HS-27A (cell line): ENCODE measurements around the gene MUC5B.
"Not testable (repeated sequence)": the region's sequence is repeated elsewhere in the genome, so short reads cannot be mapped to it uniquely, and the experiment has no call there.

Experiments
- DNase-seq: peaks from one replicate; pipeline ENCODE4 v3.0.0-alpha.2; 2012; ENCODE audit warnings: low read depth, missing footprints

MUC5B gene, protein sequence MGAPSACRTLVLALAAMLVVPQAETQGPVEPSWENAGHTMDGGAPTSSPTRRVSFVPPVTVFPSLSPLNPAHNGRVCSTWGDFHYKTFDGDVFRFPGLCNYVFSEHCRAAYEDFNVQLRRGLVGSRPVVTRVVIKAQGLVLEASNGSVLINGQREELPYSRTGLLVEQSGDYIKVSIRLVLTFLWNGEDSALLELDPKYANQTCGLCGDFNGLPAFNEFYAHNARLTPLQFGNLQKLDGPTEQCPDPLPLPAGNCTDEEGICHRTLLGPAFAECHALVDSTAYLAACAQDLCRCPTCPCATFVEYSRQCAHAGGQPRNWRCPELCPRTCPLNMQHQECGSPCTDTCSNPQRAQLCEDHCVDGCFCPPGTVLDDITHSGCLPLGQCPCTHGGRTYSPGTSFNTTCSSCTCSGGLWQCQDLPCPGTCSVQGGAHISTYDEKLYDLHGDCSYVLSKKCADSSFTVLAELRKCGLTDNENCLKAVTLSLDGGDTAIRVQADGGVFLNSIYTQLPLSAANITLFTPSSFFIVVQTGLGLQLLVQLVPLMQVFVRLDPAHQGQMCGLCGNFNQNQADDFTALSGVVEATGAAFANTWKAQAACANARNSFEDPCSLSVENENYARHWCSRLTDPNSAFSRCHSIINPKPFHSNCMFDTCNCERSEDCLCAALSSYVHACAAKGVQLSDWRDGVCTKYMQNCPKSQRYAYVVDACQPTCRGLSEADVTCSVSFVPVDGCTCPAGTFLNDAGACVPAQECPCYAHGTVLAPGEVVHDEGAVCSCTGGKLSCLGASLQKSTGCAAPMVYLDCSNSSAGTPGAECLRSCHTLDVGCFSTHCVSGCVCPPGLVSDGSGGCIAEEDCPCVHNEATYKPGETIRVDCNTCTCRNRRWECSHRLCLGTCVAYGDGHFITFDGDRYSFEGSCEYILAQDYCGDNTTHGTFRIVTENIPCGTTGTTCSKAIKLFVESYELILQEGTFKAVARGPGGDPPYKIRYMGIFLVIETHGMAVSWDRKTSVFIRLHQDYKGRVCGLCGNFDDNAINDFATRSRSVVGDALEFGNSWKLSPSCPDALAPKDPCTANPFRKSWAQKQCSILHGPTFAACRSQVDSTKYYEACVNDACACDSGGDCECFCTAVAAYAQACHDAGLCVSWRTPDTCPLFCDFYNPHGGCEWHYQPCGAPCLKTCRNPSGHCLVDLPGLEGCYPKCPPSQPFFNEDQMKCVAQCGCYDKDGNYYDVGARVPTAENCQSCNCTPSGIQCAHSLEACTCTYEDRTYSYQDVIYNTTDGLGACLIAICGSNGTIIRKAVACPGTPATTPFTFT (N-terminal part only)

DNA sequence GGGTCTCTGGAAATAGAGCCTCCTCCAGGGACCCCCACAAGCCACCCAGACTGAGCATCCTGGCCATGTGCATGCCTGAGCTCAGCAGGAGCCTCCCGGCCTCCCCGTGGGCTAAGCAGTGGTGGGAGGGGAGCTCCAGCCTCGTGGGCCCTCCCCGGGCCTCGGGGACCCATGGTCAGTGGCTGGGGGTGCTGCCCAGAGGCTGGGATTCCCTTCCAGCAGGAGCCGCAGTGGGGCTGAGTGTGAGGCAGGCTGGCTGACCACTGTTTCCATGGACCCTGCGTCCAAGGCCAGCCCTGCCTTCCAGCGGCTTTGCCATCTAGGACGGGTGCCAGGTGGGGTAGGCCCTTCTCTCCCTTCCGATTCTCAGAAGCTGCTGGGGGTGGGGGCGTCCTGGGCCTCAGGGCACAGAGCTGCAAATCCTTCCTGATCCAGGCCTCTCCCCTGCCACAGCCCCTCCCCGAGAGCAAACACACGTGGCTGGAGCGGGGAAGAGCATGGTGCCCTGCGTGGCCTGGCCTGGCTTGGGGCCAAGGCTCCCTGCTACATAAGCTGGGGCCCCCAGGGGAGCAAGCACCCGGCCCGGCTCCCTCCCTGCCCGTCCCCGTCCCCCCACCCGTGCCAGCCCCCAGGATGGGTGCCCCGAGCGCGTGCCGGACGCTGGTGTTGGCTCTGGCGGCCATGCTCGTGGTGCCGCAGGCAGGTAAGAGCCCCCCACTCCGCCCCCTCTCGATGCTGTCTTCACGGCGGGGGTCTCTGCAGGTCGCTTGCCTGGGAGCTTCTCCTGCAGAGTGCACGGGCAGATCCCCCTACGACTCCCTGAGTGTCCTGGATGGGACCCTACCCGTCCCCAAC, at the start of gene MUC5B:
Gene MUC5B, plus strand, starts transcription at position 576 of the 855 bp plus-strand sequence. Its CDS starts 58 bp downstream, at position 634.
- DNase-seq, result no peak

DNA sequence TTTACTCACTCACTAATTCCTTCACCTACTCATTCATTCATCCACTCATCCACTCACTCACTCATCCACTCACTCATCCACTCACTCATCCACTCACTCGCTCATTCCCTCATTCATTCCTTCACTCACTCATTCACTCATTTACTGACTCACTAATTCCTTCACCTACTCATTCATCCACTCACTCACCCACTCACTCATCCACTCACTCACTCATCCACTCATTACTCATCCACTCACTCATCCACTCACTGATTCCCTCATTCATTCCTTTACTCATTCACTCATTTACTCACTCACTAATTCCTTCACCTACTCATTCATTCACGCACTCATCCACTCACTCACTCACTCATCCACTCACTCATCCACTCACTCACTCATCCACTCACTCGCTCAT, 49.5 kb upstream of the MUC5B start:
- DNase-seq, result not testable (repeated sequence)

DNA sequence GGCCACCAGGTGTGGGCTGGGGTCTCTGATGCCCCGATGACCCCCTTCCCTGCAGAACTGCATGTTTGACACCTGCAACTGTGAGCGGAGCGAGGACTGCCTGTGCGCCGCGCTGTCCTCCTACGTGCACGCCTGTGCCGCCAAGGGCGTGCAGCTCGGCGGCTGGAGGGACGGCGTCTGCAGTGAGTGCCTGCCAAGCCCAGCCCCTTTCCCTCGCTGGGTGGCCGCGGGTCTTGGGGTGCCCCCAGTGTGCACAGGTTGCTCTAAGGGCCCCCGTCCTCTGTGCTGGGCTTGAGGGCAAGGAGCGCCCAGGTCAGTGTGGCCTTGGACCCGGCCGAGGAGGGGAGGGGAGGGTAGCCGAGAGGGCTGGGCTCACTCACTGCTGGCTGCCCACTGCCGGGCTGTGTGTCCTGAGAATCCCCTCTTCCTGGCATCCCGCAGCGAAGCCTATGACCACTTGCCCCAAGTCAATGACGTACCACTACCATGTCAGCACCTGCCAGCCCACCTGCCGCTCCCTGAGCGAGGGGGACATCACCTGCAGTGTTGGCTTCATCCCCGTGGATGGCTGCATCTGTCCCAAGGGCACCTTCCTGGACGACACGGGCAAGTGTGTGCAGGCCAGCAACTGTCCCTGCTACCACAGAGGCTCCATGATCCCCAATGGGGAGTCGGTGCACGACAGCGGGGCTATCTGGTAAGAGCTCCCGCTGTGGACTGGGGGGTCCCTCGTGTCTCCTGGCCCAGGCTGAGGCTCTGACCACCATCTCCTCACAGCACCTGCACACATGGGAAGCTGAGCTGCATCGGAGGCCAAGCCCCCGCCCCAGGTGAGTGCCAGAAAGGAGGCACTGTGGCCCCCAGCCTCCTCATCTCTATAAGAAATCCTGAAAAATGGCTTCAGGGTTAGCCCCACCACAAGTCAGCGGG, 48.2 kb upstream of the MUC5B start:
- DNase-seq, result no peak

DNA sequence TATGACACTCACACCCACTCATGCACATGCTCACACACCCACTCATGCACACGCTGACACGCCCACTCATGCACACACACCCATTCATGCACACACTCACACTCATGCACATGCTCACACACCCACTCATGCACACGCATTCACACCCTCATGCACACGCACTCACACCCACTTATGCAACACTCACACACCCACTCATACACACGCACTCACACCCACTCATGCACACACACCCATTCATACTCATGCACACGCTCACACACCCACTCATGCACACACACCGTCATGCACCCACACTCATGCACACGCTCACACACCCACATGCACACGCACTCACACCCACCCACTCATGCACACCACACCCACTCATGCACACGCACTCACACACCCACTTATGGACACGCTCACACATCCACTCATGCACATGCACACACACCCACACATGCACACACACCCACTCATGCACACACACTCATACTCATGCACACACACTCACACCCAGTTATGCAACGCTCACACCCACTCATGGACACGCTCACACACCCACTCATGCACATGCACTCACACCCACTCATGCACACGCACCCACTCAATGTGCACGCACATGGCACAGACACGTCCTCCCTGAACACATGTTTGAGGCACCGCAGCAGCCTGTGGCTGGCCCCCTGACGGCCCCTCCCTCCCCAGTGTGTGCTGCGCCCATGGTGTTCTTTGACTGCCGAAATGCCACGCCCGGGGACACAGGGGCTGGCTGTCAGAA, 47.2 kb upstream of the MUC5B start:
- DNase-seq, result no peak

DNA sequence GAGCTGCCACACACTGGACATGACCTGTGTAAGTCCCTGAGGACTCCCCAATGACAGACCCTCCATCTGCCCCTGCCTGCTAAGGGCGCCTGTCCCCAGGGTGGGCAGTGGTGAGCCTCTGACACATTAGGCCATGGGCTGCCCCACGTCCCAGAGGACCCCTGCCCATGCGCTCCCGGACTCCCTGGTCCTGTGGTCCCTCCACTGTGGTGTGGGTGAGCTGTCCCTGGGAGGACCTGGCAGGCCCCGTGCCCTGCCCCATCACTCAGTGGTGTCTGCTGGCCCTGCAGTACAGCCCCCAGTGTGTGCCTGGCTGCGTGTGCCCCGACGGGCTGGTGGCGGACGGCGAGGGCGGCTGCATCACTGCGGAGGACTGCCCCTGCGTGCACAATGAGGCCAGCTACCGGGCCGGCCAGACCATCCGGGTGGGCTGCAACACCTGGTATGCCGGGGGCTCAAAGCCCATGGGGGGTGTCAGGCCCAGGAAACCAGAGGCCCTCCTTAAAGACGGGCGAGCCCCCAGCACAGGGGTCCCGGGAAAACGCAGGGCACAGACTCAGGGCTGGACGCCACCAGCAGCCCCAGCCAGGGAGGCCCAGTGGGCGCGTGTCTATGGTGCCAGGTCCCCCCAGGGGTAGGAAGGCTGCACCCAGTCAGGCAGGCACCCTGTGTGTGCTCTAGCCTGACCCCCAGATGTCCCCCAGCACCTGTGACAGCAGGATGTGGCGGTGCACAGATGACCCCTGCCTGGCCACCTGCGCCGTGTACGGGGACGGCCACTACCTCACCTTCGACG, 46.4 kb upstream of the MUC5B start:
- no peak for DNase-seq

DNA sequence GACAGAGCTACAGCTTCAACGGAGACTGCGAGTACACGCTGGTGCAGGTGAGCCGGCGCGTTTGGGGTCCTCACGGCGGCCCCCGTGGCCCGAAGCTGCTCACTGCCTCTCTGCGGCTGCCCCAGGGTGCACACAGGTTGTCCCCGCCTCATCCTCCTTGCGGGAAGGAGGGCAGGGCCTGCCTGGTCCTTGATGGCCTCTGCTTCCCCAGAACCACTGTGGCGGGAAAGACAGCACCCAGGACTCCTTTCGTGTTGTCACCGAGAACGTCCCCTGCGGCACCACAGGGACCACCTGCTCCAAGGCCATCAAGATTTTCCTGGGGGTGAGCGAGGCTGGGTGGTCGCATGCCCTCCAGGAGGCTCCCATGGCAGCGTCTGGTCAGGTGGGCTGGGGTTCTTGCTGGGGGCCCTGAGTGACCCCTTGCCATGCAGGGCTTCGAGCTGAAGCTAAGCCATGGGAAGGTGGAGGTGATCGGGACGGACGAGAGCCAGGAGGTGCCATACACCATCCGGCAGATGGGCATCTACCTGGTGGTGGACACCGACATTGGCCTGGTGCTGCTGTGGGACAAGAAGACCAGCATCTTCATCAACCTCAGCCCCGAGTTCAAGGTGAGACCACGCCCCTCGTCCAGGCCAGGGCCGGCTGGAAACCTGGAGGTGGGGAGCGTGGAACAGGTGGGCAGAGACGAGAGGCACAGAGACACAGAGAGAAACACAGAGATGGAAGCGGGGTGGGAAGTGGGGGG, 45.7 kb upstream of the MUC5B start:
- DNase-seq, result no peak

DNA sequence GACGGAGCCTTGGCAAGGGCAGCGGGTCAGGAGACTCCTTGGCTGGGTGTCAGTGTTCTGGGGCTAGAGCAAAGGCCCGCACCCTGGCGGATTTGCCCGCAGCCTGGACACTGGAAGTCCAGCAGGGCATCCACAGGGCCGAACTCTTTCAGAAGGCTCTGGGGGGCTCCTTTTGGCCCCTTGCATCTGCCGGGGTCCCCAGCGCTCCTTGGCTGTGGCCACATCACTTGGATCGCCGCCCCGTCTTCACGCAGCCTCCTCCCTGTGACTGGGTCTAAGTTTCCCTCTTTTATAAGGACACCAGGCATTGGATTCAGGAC, 45.1 kb upstream of the MUC5B start:
- no peak for DNase-seq

DNA sequence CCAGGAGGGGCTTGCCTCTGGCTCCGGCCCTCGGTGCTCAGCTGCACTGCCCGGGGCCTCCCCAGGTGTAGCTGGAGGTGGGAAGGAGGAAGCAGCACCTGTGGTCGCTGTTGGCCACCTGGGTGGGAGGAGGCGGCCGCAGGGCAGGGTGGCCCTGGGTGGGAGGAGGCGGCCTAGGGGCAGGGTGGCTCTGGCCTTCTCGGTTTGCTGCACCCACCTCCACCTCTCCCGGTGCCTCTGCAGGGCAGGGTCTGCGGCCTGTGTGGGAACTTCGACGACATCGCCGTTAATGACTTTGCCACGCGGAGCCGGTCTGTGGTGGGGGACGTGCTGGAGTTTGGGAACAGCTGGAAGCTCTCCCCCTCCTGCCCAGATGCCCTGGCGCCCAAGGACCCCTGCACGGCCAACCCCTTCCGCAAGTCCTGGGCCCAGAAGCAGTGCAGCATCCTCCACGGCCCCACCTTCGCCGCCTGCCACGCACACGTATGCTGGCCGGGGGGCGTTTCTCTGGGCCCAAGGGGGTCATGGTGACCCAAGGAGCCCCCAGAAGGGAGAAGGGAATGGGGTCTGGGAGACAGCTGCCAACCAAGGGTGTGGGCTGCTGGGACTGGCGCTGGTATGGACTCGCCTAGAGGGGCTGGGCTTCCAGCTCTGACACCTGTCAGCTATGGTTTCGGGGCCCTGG, 44.5 kb upstream of the MUC5B start:
- no peak for DNase-seq

DNA sequence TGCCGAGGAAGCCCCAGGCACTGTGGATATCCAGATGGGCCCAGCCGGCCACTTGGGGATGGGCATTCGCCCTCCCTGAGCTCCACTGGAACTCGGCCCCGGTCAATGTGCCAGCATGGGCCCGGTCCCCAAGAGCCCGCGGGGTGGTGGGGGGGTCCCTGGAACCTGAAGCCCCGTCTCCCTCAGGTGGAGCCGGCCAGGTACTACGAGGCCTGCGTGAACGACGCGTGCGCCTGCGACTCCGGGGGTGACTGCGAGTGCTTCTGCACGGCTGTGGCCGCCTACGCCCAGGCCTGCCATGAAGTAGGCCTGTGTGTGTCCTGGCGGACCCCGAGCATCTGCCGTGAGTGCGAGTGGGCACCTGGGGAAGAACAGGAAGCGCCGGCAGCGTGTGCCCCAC, 44.0 kb upstream of the MUC5B start:
- DNase-seq, result no peak

DNA sequence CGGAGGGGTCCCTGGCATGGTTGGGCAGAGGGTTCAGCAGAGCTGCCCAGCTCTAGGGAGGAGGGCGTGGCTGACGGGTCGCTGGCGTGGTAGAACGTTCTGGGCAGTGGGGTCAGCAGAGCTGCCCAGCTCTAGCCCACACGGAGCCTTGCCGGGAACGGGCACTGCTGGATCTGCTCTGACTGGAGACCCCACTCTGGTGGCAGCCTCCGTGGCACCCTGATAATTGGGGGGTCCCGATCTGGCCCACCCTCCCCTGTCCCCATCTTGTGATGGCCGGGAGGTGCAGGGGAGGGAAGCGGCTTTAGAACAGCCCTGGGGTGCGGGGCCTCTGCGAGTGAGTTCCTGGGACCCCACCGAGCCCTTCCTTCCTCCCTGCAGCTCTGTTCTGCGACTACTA, 43.2 kb upstream of the MUC5B start:
- DNase-seq, result no peak

DNA sequence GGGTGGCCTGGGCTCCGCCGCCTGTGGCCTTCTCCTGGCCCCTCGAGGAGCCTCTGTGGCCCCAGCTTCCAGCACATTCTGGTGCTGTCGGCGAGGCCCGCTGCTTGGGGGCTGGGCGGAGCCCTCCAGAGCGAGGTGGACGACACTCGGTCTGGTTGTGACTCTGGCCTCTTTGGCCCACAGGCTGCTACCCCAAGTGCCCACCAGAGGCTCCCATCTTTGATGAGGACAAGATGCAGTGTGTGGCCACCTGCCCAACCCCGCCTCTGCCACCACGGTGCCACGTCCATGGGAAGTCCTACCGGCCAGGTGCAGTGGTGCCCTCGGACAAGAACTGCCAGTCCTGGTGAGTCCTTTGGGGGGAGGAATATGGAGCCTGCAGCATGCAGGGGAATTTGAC, 42.7 kb upstream of the MUC5B start:
- no peak for DNase-seq

DNA sequence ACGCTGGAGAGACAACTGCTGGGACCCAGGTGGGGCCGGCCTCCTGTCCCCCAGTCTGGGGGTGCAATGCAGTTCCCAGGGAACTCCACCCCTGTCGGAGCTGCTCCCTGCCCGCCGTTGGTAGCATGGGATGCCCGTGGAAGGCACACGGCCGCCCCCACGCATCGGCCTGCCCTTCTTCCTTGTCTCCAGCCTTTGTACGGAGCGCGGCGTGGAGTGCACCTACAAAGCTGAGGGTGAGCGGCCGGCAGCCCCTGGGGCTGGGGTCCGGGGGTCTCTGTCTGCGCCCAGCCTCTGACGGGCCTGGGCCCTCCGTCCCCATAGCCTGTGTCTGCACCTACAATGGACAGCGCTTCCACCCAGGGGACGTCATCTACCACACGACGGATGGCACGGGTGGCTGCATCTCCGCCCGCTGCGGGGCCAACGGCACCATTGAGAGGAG, 41.9 kb upstream of the MUC5B start:
- DNase-seq, result no peak

DNA sequence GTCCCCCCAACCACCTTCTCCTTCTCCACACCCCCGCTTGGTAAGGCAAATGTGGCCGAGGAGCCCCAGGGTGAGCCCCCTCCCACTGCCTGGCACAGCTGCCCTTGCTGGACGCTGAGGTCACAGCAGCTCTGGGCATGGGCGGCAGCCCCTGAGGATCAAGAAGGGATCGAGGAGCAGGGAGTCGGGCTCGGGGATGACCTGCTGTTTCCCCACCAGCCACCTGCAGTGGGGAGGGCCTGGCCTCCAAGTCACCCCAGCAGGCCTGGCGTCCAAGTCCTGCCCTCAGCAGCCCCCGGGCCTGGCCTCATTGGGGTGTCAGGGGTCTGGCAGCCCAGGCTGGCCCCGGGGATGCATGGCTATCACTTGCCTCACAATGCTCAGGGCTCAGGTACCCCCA, 41.4 kb upstream of the MUC5B start:
- DNase-seq, result no peak

DNA sequence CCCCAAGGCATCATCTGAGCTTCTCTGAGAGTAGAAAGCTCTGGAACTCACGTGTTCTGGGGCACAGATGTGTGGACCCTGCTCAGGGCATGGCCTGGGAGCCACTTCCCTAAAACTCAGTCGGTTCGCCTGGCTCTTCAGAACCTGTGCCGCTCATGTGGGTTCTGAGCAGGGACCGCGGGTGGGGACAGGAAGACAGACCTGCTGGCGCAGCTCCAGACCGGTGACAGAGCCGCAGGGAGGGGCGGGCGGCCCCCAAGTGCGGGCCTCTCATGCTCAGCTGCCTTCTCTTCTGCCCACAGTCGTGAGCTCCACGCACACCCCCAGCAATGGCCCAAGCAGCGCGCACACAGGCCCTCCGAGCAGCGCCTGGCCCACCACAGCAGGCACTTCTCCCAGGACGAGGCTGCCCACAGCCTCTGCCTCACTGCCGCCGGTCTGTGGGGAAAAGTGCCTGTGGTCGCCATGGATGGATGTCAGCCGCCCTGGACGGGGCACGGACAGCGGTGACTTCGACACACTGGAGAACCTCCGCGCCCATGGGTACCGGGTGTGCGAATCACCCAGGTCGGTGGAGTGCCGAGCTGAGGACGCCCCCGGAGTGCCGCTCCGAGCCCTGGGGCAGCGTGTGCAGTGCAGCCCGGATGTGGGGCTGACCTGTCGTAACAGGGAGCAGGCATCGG, 40.9 kb upstream of the MUC5B start:
- DNase-seq, result no peak

DNA sequence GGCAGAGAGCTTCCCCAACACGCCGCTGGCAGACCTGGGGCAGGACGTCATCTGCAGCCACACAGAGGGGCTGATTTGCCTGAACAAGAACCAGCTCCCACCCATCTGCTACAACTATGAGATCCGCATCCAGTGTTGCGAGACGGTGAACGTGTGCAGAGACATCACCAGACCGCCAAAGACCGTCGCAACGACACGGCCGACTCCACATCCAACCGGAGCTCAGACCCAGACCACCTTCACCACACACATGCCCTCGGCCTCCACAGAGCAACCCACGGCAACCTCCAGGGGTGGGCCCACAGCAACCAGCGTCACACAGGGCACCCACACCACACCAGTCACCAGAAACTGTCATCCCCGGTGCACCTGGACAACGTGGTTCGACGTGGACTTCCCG, 38.7 kb upstream of the MUC5B start:
- not testable (repeated sequence) for DNase-seq

DNA sequence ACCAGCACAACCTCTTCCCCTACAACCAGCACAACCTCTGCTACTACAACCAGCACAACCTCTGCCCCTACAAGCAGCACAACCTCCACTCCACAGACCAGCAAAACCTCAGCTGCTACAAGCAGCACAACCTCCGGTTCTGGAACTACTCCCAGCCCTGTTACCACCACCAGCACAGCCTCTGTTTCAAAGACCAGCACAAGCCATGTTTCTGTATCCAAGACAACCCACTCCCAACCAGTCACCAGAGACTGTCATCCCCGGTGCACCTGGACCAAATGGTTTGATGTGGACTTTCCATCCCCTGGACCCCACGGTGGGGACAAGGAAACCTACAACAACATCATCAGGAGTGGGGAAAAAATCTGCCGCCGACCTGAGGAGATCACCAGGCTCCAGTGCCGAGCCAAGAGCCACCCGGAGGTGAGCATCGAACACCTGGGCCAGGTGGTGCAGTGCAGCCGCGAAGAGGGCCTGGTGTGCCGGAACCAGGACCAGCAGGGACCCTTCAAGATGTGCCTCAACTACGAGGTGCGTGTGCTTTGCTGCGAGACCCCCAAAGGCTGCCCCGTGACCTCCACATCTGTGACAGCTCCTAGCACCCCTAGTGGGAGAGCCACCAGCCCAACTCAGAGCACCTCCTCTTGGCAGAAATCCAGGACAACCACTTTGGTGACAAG, 34.3 kb upstream of the MUC5B start:
- not testable (repeated sequence) for DNase-seq
